AG09309 (cell line): ENCODE data around the gene NR3C1.

Experiments
- DNase-seq: peaks from one replicate; pipeline ENCODE4 v3.0.0-alpha.2; 2010; ENCODE audit warnings: low read depth
- H3K4me3 ChIP-seq: 2 replicates; pipeline ENCODE4 v1.5.1; 2011; ENCODE audit warnings: mild to moderate bottlenecking, low read depth, low read length, moderate library complexity; ENCODE audit not compliant: control insufficient read depth
- CTCF ChIP-seq: IDR thresholded peaks from 2 replicates; pipeline ENCODE4 v1.5.1; 2011; ENCODE audit warnings: mild to moderate bottlenecking, low read depth, low read length, inconsistent platforms; ENCODE audit not compliant: insufficient read depth, control insufficient read depth; ENCODE audit errors: missing control alignments

The NR3C1 gene

GRCh38 chr5:143413958-143414669 is 10.6 kb upstream of the NR3C1 start:
- H3K4me3 ChIP-seq: no peak overlapping the region
- no peak for DNase-seq
- no peak for TF ChIP-seq CTCF

GRCh38 chr5:143412661-143413342 is 9.3 kb upstream of the NR3C1 start:
- H3K4me3 ChIP-seq: no peak overlapping the region
- no peak for DNase-seq
- no peak for TF ChIP-seq CTCF

GRCh38 chr5:143409926-143410325 is 6.4 kb upstream of the NR3C1 start:
- no peak for DNase-seq
- no peak overlapping the region for H3K4me3 ChIP-seq
- TF ChIP-seq CTCF: no peak

- TF ChIP-seq CTCF: no peak
- no peak for DNase-seq
- H3K4me3 ChIP-seq: no peak overlapping the region
Measured at GRCh38 chr5:143406408-143406807, 2.9 kb upstream of the NR3C1 start.

- TF ChIP-seq CTCF: no peak
Measured at GRCh38 chr5:143405849-143406098, 2.3 kb upstream of the NR3C1 start.

GRCh38 chr5:143405063-143405848 is 1.8 kb upstream of the NR3C1 start:
- TF ChIP-seq CTCF: peak; percentile 21

More at GRCh38 chr5:143405849-143406098, 2.3 kb upstream of the NR3C1 start:
- no peak for DNase-seq
- H3K4me3 ChIP-seq: peak overlapping the region; percentile 76

More at GRCh38 chr5:143405063-143405848, 1.8 kb upstream of the NR3C1 start:
- DNase-seq: no peak
- peak overlapping the region; percentile 76 for H3K4me3 ChIP-seq
